NCI-H146 treated with DMSO at 0.1 percent for 48 hours (cell line): ENCODE results near the gene RAPGEF6.
"Not testable (repeated sequence)": the region's sequence is repeated elsewhere in the genome, so short reads cannot be mapped to it uniquely, and the experiment has no call there.

ENCODE experiments used
- DNase-seq: peaks from one replicate; lab custom pipeline; 2025; ENCODE audit not compliant: unreplicated experiment; lab: John Stamatoyannopoulos, UW

The RAPGEF6 gene

GRCh38 chr5:131392466-131393095, 242.4 kb downstream of the RAPGEF6 start:
- DNase-seq, result no peak

GRCh38 chr5:131389869-131390265, 245.2 kb downstream of the RAPGEF6 start:
- no peak for DNase-seq

- no peak for DNase-seq
Measured at GRCh38 chr5:131389096-131389868, 245.7 kb downstream of the RAPGEF6 start.

- no peak for DNase-seq
Measured at GRCh38 chr5:131387255-131387654, 247.8 kb downstream of the RAPGEF6 start.

GRCh38 chr5:131386779-131387178, 248.2 kb downstream of the RAPGEF6 start:
- peak; percentile 12 for DNase-seq

GRCh38 chr5:131386124-131386523, 248.9 kb downstream of the RAPGEF6 start:
- no peak for DNase-seq

GRCh38 chr5:131384616-131385214, 250.3 kb downstream of the RAPGEF6 start:
- DNase-seq, result no peak

GRCh38 chr5:131384173-131384572, 250.9 kb downstream of the RAPGEF6 start:
- no peak for DNase-seq

GRCh38 chr5:131382407-131383395, 252.3 kb downstream of the RAPGEF6 start:
- DNase-seq, result no peak

- DNase-seq, result no peak
Measured at GRCh38 chr5:131381777-131382176, 253.3 kb downstream of the RAPGEF6 start.

- DNase-seq, result no peak
Measured at GRCh38 chr5:131381021-131381420, 254.0 kb downstream of the RAPGEF6 start.

- not testable (repeated sequence) for DNase-seq
Measured at GRCh38 chr5:131380238-131380637, 254.8 kb downstream of the RAPGEF6 start.

- no peak for DNase-seq
Measured at GRCh38 chr5:131379723-131380122, 255.3 kb downstream of the RAPGEF6 start.

- DNase-seq, result no peak
Measured at GRCh38 chr5:131378721-131379541, 256.1 kb downstream of the RAPGEF6 start.

- no peak for DNase-seq
Measured at GRCh38 chr5:131377785-131378325, 257.2 kb downstream of the RAPGEF6 start.

- DNase-seq, result no peak
Measured at GRCh38 chr5:131377346-131377745, 257.7 kb downstream of the RAPGEF6 start.

GRCh38 chr5:131375351-131375750, 259.7 kb downstream of the RAPGEF6 start:
- no peak for DNase-seq
